ENCODE measurements around the gene FIBCD1.

The FIBCD1 gene

GRCh38 chr9:130940027-130940549 is 1.0 kb upstream of the FIBCD1 start:
- intact Hi-C loops (cut with DNase I; ENCODE audit: low total_unique reads): loop anchor here (2.0 to 10.0 kb wide), 3 partner anchors 73 to 239 kb away; no protein-coding TSS in a partner anchor
- no peaks in the 10 kb centered on the region for H3K9me3 ChIP-seq
- no peaks in the 10 kb centered on the region for H3K36me3 ChIP-seq
- no peak for DNase-seq
- peak overlapping the region; percentile 33 to 60 for H3K4me3 ChIP-seq
- peaks cover 7 to 83% of the 10 kb centered on the region in 2 donors for H3K27me3 ChIP-seq
- H3K4me1 ChIP-seq: peaks cover 0 to 51% (median 38%) of the 10 kb centered on the region in 4 donors
- TF ChIP-seq CTCF (IDR thresholded peaks at IDR 0.05): no peak
- H3K27ac ChIP-seq: no peak overlapping the region

GRCh38 chr9:130939405-130940026 is 469 bp upstream of the FIBCD1 start:
- no peak for DNase-seq

GRCh38 chr9:130938184-130938651 is 829 bp downstream of the FIBCD1 start:
- Histone ChIP-seq H3K36me3 (no peaks in the 10 kb centered on the region), H3K9me3 (no peaks in the 10 kb centered on the region), H3K4me3 (peak overlapping the region; percentile 33 to 60), H3K4me1 (peaks cover 0 to 60% (median 40%) of the 10 kb centered on the region in 4 donors), H3K27ac (no peak overlapping the region), H3K27me3 (peaks cover 7 to 100% of the 10 kb centered on the region in 2 donors)
- TF ChIP-seq CTCF (IDR thresholded peaks at IDR 0.05): no peak
- intact Hi-C loops (cut with DNase I; ENCODE audit: low total_unique reads): no loop called here
- DNase-seq: no peak

More at GRCh38 chr9:130939405-130940026, 469 bp upstream of the FIBCD1 start:
- H3K9me3 ChIP-seq: no peaks in the 10 kb centered on the region
- H3K27me3 ChIP-seq: peaks cover 7 to 88% of the 10 kb centered on the region in 2 donors
- intact Hi-C loops (cut with DNase I; ENCODE audit: low total_unique reads): loop anchor here (2.0 to 10.0 kb wide), 3 partner anchors 72 to 239 kb away; no protein-coding TSS in a partner anchor
- H3K4me3 ChIP-seq: peak overlapping the region; percentile 33 to 60
- peaks cover 0 to 51% (median 38%) of the 10 kb centered on the region in 4 donors for H3K4me1 ChIP-seq
- H3K27ac ChIP-seq: no peak overlapping the region
- TF ChIP-seq CTCF (IDR thresholded peaks at IDR 0.05): no peak
- H3K36me3 ChIP-seq: no peaks in the 10 kb centered on the region

- H3K4me3 ChIP-seq: no peak overlapping the region
Measured at GRCh38 chr9:130937146-130938076, 1.6 kb downstream of the FIBCD1 start.

More at GRCh38 chr9:130937146-130938076, 1.6 kb downstream of the FIBCD1 start:
- intact Hi-C loops (cut with DNase I; ENCODE audit: low total_unique reads): no loop called here
- Histone ChIP-seq H3K4me1 (peaks cover 0 to 64% (median 41%) of the 10 kb centered on the region in 4 donors), H3K27me3 (peaks cover 7 to 100% of the 10 kb centered on the region in 2 donors), H3K36me3 (no peaks in the 10 kb centered on the region), H3K9me3 (no peaks in the 10 kb centered on the region), H3K27ac (no peak overlapping the region)
- DNase-seq: no peak
- TF ChIP-seq CTCF (IDR thresholded peaks at IDR 0.05): no peak

Measured in tibial artery (tissue), 4 donors.